Measurements from ENCODE around the gene FSTL4. TPM values are rescaled to one million over a fixed set of nuclear protein-coding genes. Genes with fewer than 3 reads are reported as not detected.

Gene FSTL4
- total and polyA plus RNA-seq, 9 donors: 0.07 to 0.22 (median 0.15) TPM; not detected in 4

DNA sequence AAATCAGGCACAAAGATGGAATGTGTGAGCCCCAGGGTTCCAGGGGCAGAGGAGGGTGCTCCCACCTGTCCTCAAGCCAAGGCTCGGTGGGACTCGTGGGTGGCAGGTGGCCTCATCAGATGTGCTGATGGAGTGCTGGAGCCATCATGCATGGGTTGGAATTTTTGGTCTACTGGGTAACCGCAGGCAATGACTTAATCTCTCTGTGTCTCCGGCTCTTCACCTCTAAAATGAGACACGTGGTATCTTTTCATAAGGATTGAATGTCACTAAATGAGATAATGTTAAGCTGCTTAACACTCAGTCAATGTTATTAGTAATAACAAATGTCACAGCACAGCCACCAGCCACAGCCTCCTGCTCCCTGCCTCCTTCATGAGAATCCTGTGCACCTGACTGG is 315.0 kb downstream of the FSTL4 start:
- no peaks in the 10 kb centered on the region for H3K27me3 ChIP-seq
- no peak overlapping the region for H3K4me3 ChIP-seq
- WGBS, 3 donors: 87 to 89% (median 88%) methylated on average over 5 of the region's 5 CpGs
- no peaks in the 10 kb centered on the region for H3K4me1 ChIP-seq (ENCODE audit: insufficient read depth)
- intact Hi-C loops (cut with DNase I): no loop called here
- H3K27ac ChIP-seq: no peak overlapping the region
- H3K9me3 ChIP-seq: no peaks in the 10 kb centered on the region
- TF ChIP-seq EP300 (IDR thresholded peaks at IDR 0.05) (no peak), POLR2A (IDR thresholded peaks at IDR 0.05) (no peak)
- TF ChIP-seq, protein P1, sequence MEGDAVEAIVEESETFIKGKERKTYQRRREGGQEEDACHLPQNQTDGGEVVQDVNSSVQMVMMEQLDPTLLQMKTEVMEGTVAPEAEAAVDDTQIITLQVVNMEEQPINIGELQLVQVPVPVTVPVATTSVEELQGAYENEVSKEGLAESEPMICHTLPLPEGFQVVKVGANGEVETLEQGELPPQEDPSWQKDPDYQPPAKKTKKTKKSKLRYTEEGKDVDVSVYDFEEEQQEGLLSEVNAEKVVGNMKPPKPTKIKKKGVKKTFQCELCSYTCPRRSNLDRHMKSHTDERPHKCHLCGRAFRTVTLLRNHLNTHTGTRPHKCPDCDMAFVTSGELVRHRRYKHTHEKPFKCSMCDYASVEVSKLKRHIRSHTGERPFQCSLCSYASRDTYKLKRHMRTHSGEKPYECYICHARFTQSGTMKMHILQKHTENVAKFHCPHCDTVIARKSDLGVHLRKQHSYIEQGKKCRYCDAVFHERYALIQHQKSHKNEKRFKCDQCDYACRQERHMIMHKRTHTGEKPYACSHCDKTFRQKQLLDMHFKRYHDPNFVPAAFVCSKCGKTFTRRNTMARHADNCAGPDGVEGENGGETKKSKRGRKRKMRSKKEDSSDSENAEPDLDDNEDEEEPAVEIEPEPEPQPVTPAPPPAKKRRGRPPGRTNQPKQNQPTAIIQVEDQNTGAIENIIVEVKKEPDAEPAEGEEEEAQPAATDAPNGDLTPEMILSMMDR (IDR thresholded peaks at IDR 0.05): no peak
- DNase-seq: no peak
- no peaks in the 10 kb centered on the region for H3K36me3 ChIP-seq

- TF ChIP-seq POLR2A (IDR thresholded peaks at IDR 0.05): no peak
- TF ChIP-seq EP300 (IDR thresholded peaks at IDR 0.05): no peak
- TF ChIP-seq, protein P1 (IDR thresholded peaks at IDR 0.05): no peak
- Histone ChIP-seq H3K4me1 (ENCODE audit: insufficient read depth) (no peaks in the 10 kb centered on the region), H3K27me3 (no peaks in the 10 kb centered on the region), H3K4me3 (no peak overlapping the region), H3K36me3 (no peaks in the 10 kb centered on the region), H3K9me3 (no peaks in the 10 kb centered on the region), H3K27ac (no peak overlapping the region)
- intact Hi-C loops (cut with DNase I): no loop called here
- WGBS, 3 donors: 54 to 80% (median 72%) methylated on average over 5 of the region's 5 CpGs
- no peak for DNase-seq
Observed at GRCh38 chr5:133296624-133297023, 315.7 kb downstream of the FSTL4 start.

DNA sequence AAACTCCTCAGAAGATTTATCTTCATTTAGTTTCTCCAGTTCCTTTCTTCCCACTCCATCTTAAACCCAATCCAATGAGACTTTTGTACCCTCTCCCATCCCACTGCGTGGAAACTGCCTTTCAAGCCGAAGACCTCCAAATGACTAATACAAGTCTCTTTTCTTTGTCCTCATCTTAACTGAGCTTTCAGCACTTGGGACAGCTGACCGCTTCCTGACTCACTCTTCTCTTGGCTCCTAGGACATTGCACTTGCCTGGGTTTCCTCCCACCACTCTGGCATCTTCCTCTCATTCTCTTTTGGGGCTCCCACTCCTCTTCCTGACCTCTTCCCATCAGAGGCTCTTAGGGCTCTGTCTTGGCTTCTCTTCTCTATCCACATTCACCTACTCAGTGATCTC is 316.8 kb downstream of the FSTL4 start:
- no peaks in the 10 kb centered on the region for H3K36me3 ChIP-seq
- no peaks in the 10 kb centered on the region for H3K4me1 ChIP-seq (ENCODE audit: insufficient read depth)
- H3K4me3 ChIP-seq: no peak overlapping the region
- no peak for DNase-seq
- no peak for TF ChIP-seq POLR2A (IDR thresholded peaks at IDR 0.05)
- TF ChIP-seq, protein P1 (IDR thresholded peaks at IDR 0.05): no peak
- TF ChIP-seq EP300 (IDR thresholded peaks at IDR 0.05): no peak
- intact Hi-C loops (cut with DNase I): no loop called here
- H3K27ac ChIP-seq: no peak overlapping the region
- no peaks in the 10 kb centered on the region for H3K27me3 ChIP-seq
- 81 to 86% (median 82%) methylated on average over 3 of the region's 3 CpGs for WGBS, 3 donors
- H3K9me3 ChIP-seq: no peaks in the 10 kb centered on the region

DNA sequence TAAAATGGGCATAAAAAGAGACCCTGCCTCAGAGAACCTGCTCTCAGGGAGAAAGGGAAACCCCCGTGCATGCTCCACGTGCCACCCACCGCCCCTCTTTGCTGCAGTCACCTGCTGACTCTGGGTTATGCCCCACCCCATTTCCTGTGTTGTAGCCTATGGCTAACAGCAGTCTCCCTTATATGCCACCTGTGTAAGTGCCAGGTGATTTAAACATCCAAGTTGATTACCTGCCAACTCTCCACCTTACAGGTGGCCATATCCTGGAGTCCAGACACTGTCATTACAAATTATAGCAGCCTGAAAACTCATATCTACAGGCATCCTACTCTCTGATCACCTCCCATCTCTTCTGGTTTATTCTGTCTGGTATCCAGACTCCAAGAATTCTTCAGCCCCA is 318.0 kb downstream of the FSTL4 start:
- Histone ChIP-seq H3K36me3 (no peaks in the 10 kb centered on the region), H3K4me3 (no peak overlapping the region), H3K27me3 (no peaks in the 10 kb centered on the region), H3K4me1 (ENCODE audit: insufficient read depth) (no peaks in the 10 kb centered on the region), H3K27ac (no peak overlapping the region), H3K9me3 (no peaks in the 10 kb centered on the region)
- DNase-seq: no peak
- 46 to 80% (median 67%) methylated on average over 3 of the region's 3 CpGs for WGBS, 3 donors
- intact Hi-C loops (cut with DNase I): no loop called here
- TF ChIP-seq POLR2A (IDR thresholded peaks at IDR 0.05): no peak
- no peak for TF ChIP-seq EP300 (IDR thresholded peaks at IDR 0.05)
- TF ChIP-seq, protein P1 (IDR thresholded peaks at IDR 0.05): no peak

All from ovary (tissue), 9 donors.